Lung (tissue), 12 donors: ENCODE results near the gene SLC3A2. TPM values are rescaled to one million over a fixed set of nuclear protein-coding genes. Genes with fewer than 3 reads are reported as not detected.

Experiments used
- ATAC-seq: fragments of 200-7000 bp; cut with Tn5 transposase; one replicate; pipeline ENCODE4 v1.9.1; 2020; ENCODE audit warnings: moderate number of reproducible peaks; ENCODE audit not compliant: insufficient read depth, low FRiP score
- DNase-seq, 3 donors: peaks; one replicate each; pipeline ENCODE4 v3.0.0-alpha.2; 2013 to 2017
- H3K27ac ChIP-seq, 2 donors: one replicate each; pipeline ENCODE4 v1.5.1; 2013; ENCODE audit warnings: mild to moderate bottlenecking in 2 of 2, moderate library complexity in 2 of 2, control low read depth in 1 of 2, inconsistent platforms in 1 of 2, low read depth in 1 of 2, low read length in 1 of 2
- H3K27me3 ChIP-seq, 3 donors: one replicate each; pipeline ENCODE4 v1.5.1; 2013; ENCODE audit warnings: low read length in 2 of 3; ENCODE audit not compliant: control insufficient read depth in 3 of 3, insufficient read depth in 3 of 3
- H3K36me3 ChIP-seq, 4 donors: one replicate each; pipeline ENCODE4 v1.5.1; 2013; ENCODE audit warnings: low read length in 4 of 4, mild to moderate bottlenecking in 1 of 4, moderate library complexity in 1 of 4; ENCODE audit not compliant: control insufficient read depth in 4 of 4, insufficient read depth in 4 of 4
- H3K4me1 ChIP-seq, 5 donors: one replicate each; pipeline ENCODE4 v1.5.1; 2013; ENCODE audit warnings: low read length in 5 of 5, mild to moderate bottlenecking in 2 of 5, moderate library complexity in 1 of 5; ENCODE audit not compliant: control insufficient read depth in 5 of 5, insufficient read depth in 5 of 5
- H3K4me3 ChIP-seq: one replicate; pipeline ENCODE4 v1.5.1; 2013; ENCODE audit warnings: mild to moderate bottlenecking, control low read depth, moderate library complexity
- H3K9ac ChIP-seq, 2 donors: one replicate each; pipeline ENCODE4 v1.5.1; 2013; ENCODE audit warnings: low read length in 2 of 2, control low read depth in 1 of 2; ENCODE audit not compliant: insufficient read depth in 1 of 2
- H3K9me3 ChIP-seq, 4 donors: one replicate each; pipeline ENCODE4 v1.5.1; 2013; ENCODE audit warnings: low read length in 3 of 4, mild to moderate bottlenecking in 1 of 4, moderate library complexity in 1 of 4; ENCODE audit not compliant: control insufficient read depth in 4 of 4, insufficient read depth in 3 of 4
- CTCF ChIP-seq: IDR thresholded peaks from 2 replicates; pipeline ENCODE4 v1.5.1; 2012; ENCODE audit warnings: mild to moderate bottlenecking; ENCODE audit errors: control extremely low read depth, extremely low read depth
- WGBS, 2 donors: extraction: QIAGEN DNeasy Blood & Tissue Kit; methylation state at CpG; one replicate each; pipeline ENCODE4 v1.1.7; 2013; 5-methylcytosine and 5-hydroxymethylcytosine counted together
- polyA plus RNA-seq, 2 donors: library from polyadenylated mRNA; stranded (reverse); fragments of 200-250 nt; gene quantifications; one replicate each; pipeline ENCODE4 v1.2.1, GENCODE V29; 2013
- total RNA-seq, 2 donors: library from RNA; depleted of rRNA in 1 of 2; stranded (reverse); fragments of >200 nt in 1 of 2; gene quantifications; one replicate each; pipeline ENCODE4 v1.2.1, GENCODE V29; 2014 to 2021
- donor health status: control.
- donor health status: control.
- donor health status: Bipolar disorder and iron deficiency.
- donor health status: healthy.
- donor health status: DM: yes; HTN: yes; CAD: no.

SLC3A2 gene
- total and polyA plus RNA-seq, 4 donors, result 151 to 265 (median 211) TPM

DNA sequence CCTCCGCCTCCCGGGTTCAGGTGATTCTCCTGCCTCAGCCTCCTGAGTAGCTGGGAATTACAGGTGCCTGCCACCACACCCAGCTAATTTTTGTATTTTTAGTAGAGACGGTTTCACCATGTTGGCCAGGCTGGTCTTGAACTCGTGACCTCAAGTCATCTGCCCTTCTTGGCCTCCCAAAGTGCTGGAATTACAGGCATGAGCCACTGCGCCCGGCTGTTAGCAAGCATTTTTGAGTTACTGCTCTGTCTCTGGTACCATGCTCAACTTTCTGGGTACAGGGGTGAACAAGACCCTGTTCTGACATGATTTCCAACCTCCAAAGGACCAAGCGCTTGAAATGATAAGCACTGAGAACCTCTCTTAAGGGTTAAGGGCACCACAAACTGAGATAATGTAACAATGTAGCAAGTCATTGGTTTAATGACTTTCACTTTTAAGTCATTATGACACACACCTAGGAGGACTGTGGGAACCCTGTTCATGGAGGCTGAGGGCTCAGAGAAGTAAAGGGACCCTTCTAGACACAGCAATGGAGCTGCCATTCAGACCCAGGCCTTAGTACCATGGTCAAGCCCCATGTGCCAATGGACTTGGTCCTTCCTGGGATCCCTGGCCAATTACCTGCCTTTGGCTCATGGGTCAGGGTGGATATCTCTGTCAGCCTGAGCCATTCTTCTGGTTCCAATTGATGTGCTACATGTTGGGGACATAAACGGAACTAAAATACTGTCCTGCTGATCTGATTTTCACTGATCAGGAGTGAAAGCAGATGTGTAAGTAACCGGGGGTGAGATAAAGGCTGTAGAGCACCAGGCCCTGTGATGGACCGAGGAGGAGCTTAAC is 11.6 kb downstream of the SLC3A2 start:
- DNase-seq (no peak), ATAC-seq (no peak)
- 90 to 93% methylated on average over 10 of the region's 10 CpGs for WGBS, 2 donors
- no peak overlapping the region for H3K4me3 ChIP-seq
- no peak overlapping the region for H3K9ac ChIP-seq
- H3K27ac ChIP-seq, result peak overlapping the region in 1 of 2 donors; percentile 46
- peaks cover 14 to 23% (median 19%) of the 10 kb centered on the region in 4 donors for H3K36me3 ChIP-seq
- H3K4me1 ChIP-seq, result peaks cover 0 to 10% (median 0%) of the 10 kb centered on the region in 5 donors
- H3K27me3 ChIP-seq, result no peaks in the 10 kb centered on the region
- H3K9me3 ChIP-seq, result no peaks in the 10 kb centered on the region
- TF ChIP-seq CTCF, result no peak

DNA sequence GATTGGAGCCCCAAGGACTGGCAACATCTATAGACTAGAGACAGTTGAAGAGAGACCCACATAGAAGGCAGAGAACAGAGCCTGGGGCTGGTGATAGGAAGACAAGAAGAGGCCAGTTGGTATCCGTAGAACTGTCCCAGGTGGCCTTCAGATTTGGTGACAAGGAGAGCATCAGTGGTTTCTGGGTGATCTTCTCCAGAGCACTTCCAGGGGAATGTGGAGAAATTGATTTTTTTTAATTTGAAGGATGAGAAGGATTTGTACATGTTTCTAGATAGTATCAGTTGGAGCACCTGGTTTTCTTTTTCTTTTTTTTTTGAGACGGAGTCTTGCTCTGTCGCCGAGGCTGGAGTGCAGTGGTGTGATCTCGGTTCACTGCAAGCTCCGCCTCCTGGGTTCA is 14.8 kb downstream of the SLC3A2 start:
- no peak for ATAC-seq
- H3K27me3 ChIP-seq, result peaks cover 0 to 3% (median 0%) of the 10 kb centered on the region in 3 donors
- H3K36me3 ChIP-seq, result no peaks in the 10 kb centered on the region
- peak overlapping the region in 1 of 2 donors; percentile 33 for H3K27ac ChIP-seq
- no peak for DNase-seq
- 76 to 86% methylated on average over 6 of the region's 6 CpGs for WGBS, 2 donors
- no peak overlapping the region for H3K9ac ChIP-seq
- no peak for TF ChIP-seq CTCF
- H3K9me3 ChIP-seq, result no peaks in the 10 kb centered on the region
- H3K4me3 ChIP-seq, result no peak overlapping the region
- peaks cover 0 to 2% (median 0%) of the 10 kb centered on the region in 5 donors for H3K4me1 ChIP-seq

DNA sequence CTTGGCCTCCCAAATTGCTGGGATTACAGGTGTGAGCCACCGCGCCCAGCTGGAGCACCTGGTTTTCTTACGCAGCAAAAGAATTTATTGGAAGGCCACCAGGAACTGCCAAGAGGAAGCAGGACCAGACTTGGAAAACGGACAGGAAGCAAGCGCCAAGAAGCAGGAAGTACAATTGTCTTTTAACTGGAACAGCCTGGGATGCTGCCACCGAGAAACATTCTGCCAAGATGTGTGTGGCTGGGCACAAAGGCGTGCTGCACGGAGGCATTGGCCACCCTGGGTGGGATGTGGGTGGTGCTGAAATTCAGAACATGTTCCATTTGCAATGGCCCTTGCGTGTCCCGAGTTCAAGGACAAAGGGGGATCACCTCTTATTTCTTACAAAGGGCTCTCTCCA is 15.4 kb downstream of the SLC3A2 start:
- DNase-seq (peak in 1 of 3 donors; percentile 34), ATAC-seq (no peak)
- TF ChIP-seq CTCF, result no peak

More for the DNA sequence above, 15.4 kb downstream of the SLC3A2 start:
- Histone ChIP-seq H3K9ac (no peak overlapping the region), H3K4me1 (no peaks in the 10 kb centered on the region), H3K36me3 (no peaks in the 10 kb centered on the region), H3K9me3 (no peaks in the 10 kb centered on the region), H3K27me3 (peaks cover 0 to 3% (median 0%) of the 10 kb centered on the region in 3 donors), H3K4me3 (no peak overlapping the region), H3K27ac (peak overlapping the region in 1 of 2 donors; percentile 67)
- 55 to 59% methylated on average over 10 of the region's 10 CpGs for WGBS, 2 donors
